SK-N-SH (cell line): ENCODE data around the gene SLAMF8. TPM values are rescaled to one million over a fixed set of nuclear protein-coding genes. Genes with fewer than 3 reads are reported as not detected.

Source experiments
- CTCF ChIA-PET: fragments of 300-600, 350-600 bp; formaldehyde crosslinking; extraction: SDS; loops from one replicate; lab custom pipeline; 2021; lab: Yijun Ruan, JAX
- POLR2A ChIA-PET: fragments of 350-600 bp; sonication (Branson Sonifier 250); formaldehyde crosslinking; extraction: SDS; loops from one replicate; lab custom pipeline; 2020; ENCODE audit warnings: antibody characterized with exemption, inconsistent platforms; lab: Yijun Ruan, JAX
- DNase-seq: peaks from one replicate; pipeline ENCODE4 v3.0.0; 2012
- H2AFZ ChIP-seq: fragments of 200-600 bp; sonication (generic); 2 replicates; pipeline ENCODE4 v1.8.1; 2016; ENCODE audit warnings: antibody characterized with exemption, mild to moderate bottlenecking, low read depth
- H3F3A ChIP-seq: fragments of 200-600 bp; sonication (generic); replicated peaks from 2 replicates; pipeline ENCODE3; 2016; ENCODE audit warnings: antibody characterized with exemption, mild to moderate bottlenecking; ENCODE audit not compliant: insufficient read depth
- H3K27ac ChIP-seq, 2 experiments: fragments of 200-500 bp in 1 of 2; fragments of 200-600 bp in 1 of 2; sonication (Bioruptor generic) in 1 of 2; sonication (generic), shearing (Covaris generic) in 1 of 2; 2 replicates each; pipeline versions ENCODE4 v1.5.1 to v1.6.1; 2014 to 2016; ENCODE audit warnings: low read depth in 2 of 2, inconsistent platforms in 1 of 2, low read length in 1 of 2, mild to moderate bottlenecking in 1 of 2, mixed read lengths in 1 of 2
- H3K27me3 ChIP-seq: fragments of 200-600 bp; sonication (generic), shearing (Covaris generic); 2 replicates; pipeline ENCODE4 v1.6.1; 2016; ENCODE audit warnings: mixed run types; ENCODE audit not compliant: insufficient read depth
- H3K36me3 ChIP-seq, 2 experiments: fragments of 200-500 bp in 1 of 2; fragments of 200-600 bp in 1 of 2; sonication (Bioruptor generic) in 1 of 2; sonication (generic) in 1 of 2; replicated peaks in 1 of 2; 2 replicates each; pipeline versions ENCODE3 to v1.5.1; 2014 to 2016; ENCODE audit warnings: low read length in 1 of 2, mild to moderate bottlenecking in 1 of 2; ENCODE audit not compliant: insufficient read depth in 2 of 2, control insufficient read depth in 1 of 2
- H3K4me1 ChIP-seq, 2 experiments: fragments of 200-500 bp in 1 of 2; fragments of 200-600 bp in 1 of 2; sonication (Bioruptor generic) in 1 of 2; sonication (generic), shearing (Covaris generic) in 1 of 2; 2 replicates each; pipeline versions ENCODE4 v1.5.1 to v1.6.1; 2014 to 2016; ENCODE audit warnings: low read depth in 1 of 2, low read length in 1 of 2, mixed run types in 1 of 2; ENCODE audit not compliant: insufficient read depth in 2 of 2, control insufficient read depth in 1 of 2
- H3K4me2 ChIP-seq: fragments of 200-600 bp; sonication (generic), shearing (Covaris generic); 2 replicates; pipeline ENCODE4 v1.6.1; 2017; ENCODE audit warnings: mixed run types
- H3K4me3 ChIP-seq, 2 experiments: fragments of 200-500 bp in 1 of 2; fragments of 200-600 bp in 1 of 2; sonication (Bioruptor generic) in 1 of 2; sonication (generic), shearing (Covaris generic) in 1 of 2; 2 replicates each; pipeline versions ENCODE4 v1.5.1 to v1.8.1; 2014 to 2016; ENCODE audit warnings: low read depth in 2 of 2, inconsistent platforms in 1 of 2, low read length in 1 of 2, mild to moderate bottlenecking in 1 of 2, mixed read lengths in 1 of 2, moderate library complexity in 1 of 2
- H3K79me2 ChIP-seq: fragments of 200-600 bp; sonication (generic); 2 replicates; pipeline ENCODE4 v1.8.1; 2017; ENCODE audit warnings: mild to moderate bottlenecking; ENCODE audit not compliant: insufficient read depth
- H3K9ac ChIP-seq: fragments of 200-600 bp; sonication (generic); 2 replicates; pipeline ENCODE4 v1.6.1; 2017; ENCODE audit warnings: mixed run types
- H3K9me2 ChIP-seq: fragments of 200-600 bp; sonication (generic); 2 replicates; pipeline ENCODE4 v1.6.1; 2017; ENCODE audit warnings: mixed run types
- H3K9me3 ChIP-seq: fragments of 200-600 bp; sonication (generic); 2 replicates; pipeline ENCODE4 v1.6.1; 2017; ENCODE audit warnings: mixed run types, mild to moderate bottlenecking, moderate library complexity
- H4K20me1 ChIP-seq: fragments of 200-600 bp; sonication (generic); 2 replicates; pipeline ENCODE4 v1.6.1; 2017; ENCODE audit warnings: mild to moderate bottlenecking, mixed run types; ENCODE audit not compliant: insufficient read depth
- ELF1 ChIP-seq: IDR thresholded peaks from 2 replicates; pipeline ENCODE4 v1.4.0; 2012
- GATA2 ChIP-seq: sonication (generic); formaldehyde crosslinking; IDR thresholded peaks from 2 replicates; pipeline ENCODE4 v1.5.0; 2020; ENCODE audit warnings: mild to moderate bottlenecking, missing genetic modification reagents
- JUND ChIP-seq: IDR thresholded peaks from 2 replicates; pipeline ENCODE4 v1.4.0; 2012
- MEF2A ChIP-seq: IDR thresholded peaks from 2 replicates; pipeline ENCODE4 v1.4.0; 2012; ENCODE audit warnings: low read depth, borderline replicate concordance
- NFIC ChIP-seq: IDR thresholded peaks from 2 replicates; pipeline ENCODE4 v1.4.0; 2012; ENCODE audit warnings: borderline replicate concordance
- POLR2AphosphoS5 ChIP-seq: IDR thresholded peaks from 2 replicates; pipeline ENCODE4 v1.6.1; 2012; ENCODE audit warnings: low read depth, low read length
- REST ChIP-seq: IDR thresholded peaks from 2 replicates; pipeline ENCODE4 v1.6.1; 2012; ENCODE audit warnings: mild to moderate bottlenecking, low read depth, low read length, moderate library complexity
- RXRA ChIP-seq: IDR thresholded peaks from 2 replicates; pipeline ENCODE4 v1.4.0; 2012; ENCODE audit warnings: low read depth, mild to moderate bottlenecking, borderline replicate concordance
- SIN3A ChIP-seq: IDR thresholded peaks from 2 replicates; pipeline ENCODE4 v1.6.1; 2012; ENCODE audit warnings: low read depth, mild to moderate bottlenecking, low read length, moderate library complexity, borderline replicate concordance
- SMC3 ChIP-seq: IDR thresholded peaks from 2 replicates; pipeline ENCODE4 v1.6.1; 2012; ENCODE audit warnings: low read depth, low read length, improper control_type of control experiment
- TCF12 ChIP-seq: IDR thresholded peaks from 2 replicates; pipeline ENCODE4 v1.4.0; 2012
- USF1 ChIP-seq: IDR thresholded peaks from 2 replicates; pipeline ENCODE4 v1.4.0; 2012; ENCODE audit warnings: low read depth, borderline replicate concordance
- USF2 ChIP-seq: fragments of 150-350 bp; IDR thresholded peaks from 2 replicates; pipeline ENCODE4 v1.6.1; 2017; ENCODE audit warnings: antibody characterized with exemption, low read length, low read depth, borderline replicate concordance
- ZBTB33 ChIP-seq: IDR thresholded peaks from 2 replicates; pipeline ENCODE4 v1.4.0; 2012; ENCODE audit warnings: low read depth, borderline replicate concordance
- WGBS: methylation state at CpG from one replicate; pipeline ENCODE4 v1.1.6; 2017; ENCODE audit warnings: low lambda C conversion rate; 5-methylcytosine and 5-hydroxymethylcytosine counted together
- polyA plus RNA-seq, 3 experiments: library from polyadenylated mRNA; depleted of rRNA; stranded (reverse); fragments of >200 nt; gene quantifications; 2 replicates each; pipeline ENCODE4 v1.2.3, GENCODE V29; 2012

Gene SLAMF8
- polyA plus RNA-seq, 1 of the 3 experiments (the other 2 are of a cell fraction): not detected

- no peaks in the 10 kb centered on the region for H3K27me3 ChIP-seq
- ChIA-PET POLR2A (no interaction called here), CTCF (interaction anchor here (3.5 to 8.8 kb wide), 2 partner anchors 29 to 64 kb away, joined by 12 to 41 read pairs; no protein-coding TSS in a partner anchor)
- no peaks in the 10 kb centered on the region for H3K36me3 ChIP-seq
- DNase-seq: no peak
- no peaks in the 10 kb centered on the region for H3K9me3 ChIP-seq
- no peaks in the 10 kb centered on the region for H3K79me2 ChIP-seq
- no peak overlapping the region for H2AFZ ChIP-seq
- peaks cover 6 to 28% of the 10 kb centered on the region in 2 experiments; a peak in 2 of 4 replicates for H3K4me1 ChIP-seq
- no peaks in the 10 kb centered on the region for H3K9me2 ChIP-seq
- no peak overlapping the region for H3K4me3 ChIP-seq
- no peak for TF ChIP-seq POLR2AphosphoS5
- no peak for TF ChIP-seq USF2
- no peak for TF ChIP-seq NFIC
- no peak for TF ChIP-seq MEF2A
- TF ChIP-seq SMC3: no peak
- no peak for TF ChIP-seq USF1
- TF ChIP-seq REST: no peak
- TF ChIP-seq TCF12: no peak
- TF ChIP-seq ELF1: no peak
- no peak for TF ChIP-seq GATA2 (CRISPR knock-in tag)
- TF ChIP-seq ZBTB33: no peak
- no peak for TF ChIP-seq SIN3A
- TF ChIP-seq JUND: no peak
- no peak for TF ChIP-seq RXRA
- WGBS: 85% methylated on average over 6 of the region's 6 CpGs
- no peaks in the 10 kb centered on the region for H3F3A ChIP-seq
- H3K4me2 ChIP-seq: no peak overlapping the region
- H3K9ac ChIP-seq: no peak overlapping the region
- H4K20me1 ChIP-seq: no peaks in the 10 kb centered on the region
- H3K27ac ChIP-seq: no peak overlapping the region
Measured at GRCh38 chr1:159827102-159827490, 423 bp downstream of the SLAMF8 start.
